SK-N-MC (cell line): Measurements from ENCODE around the gene PTPRN2.
"Not testable (repeated sequence)": the region's sequence is repeated elsewhere in the genome, so short reads cannot be mapped to it uniquely, and the experiment has no call there.

ENCODE experiments used
- EZH2 ChIP-seq: fragments of 200-600 bp; sonication (generic); IDR thresholded peaks from one replicate; pipeline ENCODE4 v1.6.1; 2017; ENCODE audit warnings: antibody characterized with exemption
- POLR2AphosphoS5 ChIP-seq: IDR thresholded peaks from 2 replicates; pipeline ENCODE4 v1.6.1; 2012; ENCODE audit warnings: mild to moderate bottlenecking, low read depth, low read length, borderline replicate concordance

- not testable (repeated sequence) for TF ChIP-seq EZH2, POLR2AphosphoS5
Observed at GRCh38 chr7:157500989-157501540, 1086.6 kb downstream of the PTPRN2 start.
